ENCODE measurements around the gene MTMR2. TPM values are rescaled to one million over a fixed set of nuclear protein-coding genes. Genes with fewer than 3 reads are reported as not detected.
A peak's percentile ranks its signal among the peaks of the same experiment; 100 is the strongest.
"Not testable (repeated sequence)": the region's sequence is repeated elsewhere in the genome, so short reads cannot be mapped to it uniquely, and the experiment has no call there.

The MTMR2 gene
- total RNA-seq, 1 experiment from 2014 or later = 59.0 TPM

- not testable (repeated sequence) for H3K56ac ChIP-seq (ENCODE audit: insufficient read length, low read depth, low read length); H3K4me1 Mint-ChIP-seq; H3K79me2 ChIP-seq (ENCODE audit: insufficient read depth, low read length); H4K91ac ChIP-seq (ENCODE audit: insufficient read length, low read depth, low read length); H3K9me3 Mint-ChIP-seq; H3K4me2 ChIP-seq (ENCODE audit: insufficient read depth, insufficient read length, low read length); H3K14ac ChIP-seq (ENCODE audit: insufficient read depth, low read length); H3K4me3 Mint-ChIP-seq; DNase-seq; H2BK15ac ChIP-seq (ENCODE audit: low read depth, low read length); H3K27me3 Mint-ChIP-seq (ENCODE audit: low read depth); H2BK20ac ChIP-seq (ENCODE audit: low read depth, low read length, poor library complexity, severe bottlenecking); H4K5ac ChIP-seq (ENCODE audit: insufficient read length, low read depth, low read length); H3K27me3 ChIP-seq (ENCODE audit: insufficient read depth, low read length); H3K23ac ChIP-seq (ENCODE audit: insufficient read length, low read depth, low read length); H4K20me1 ChIP-seq (ENCODE audit: control insufficient read depth, insufficient read depth, insufficient read length); H2BK5ac ChIP-seq (ENCODE audit: insufficient read length, low read length); H3T11ph ChIP-seq (ENCODE audit: low read length); H2BK12ac ChIP-seq (ENCODE audit: insufficient read length, low read depth, low read length); H2AFZ ChIP-seq (ENCODE audit: low read length); H3K4ac ChIP-seq (ENCODE audit: low read depth, low read length); H2BK120ac ChIP-seq (ENCODE audit: low read depth, low read length, poor library complexity, severe bottlenecking); H3K9ac ChIP-seq (ENCODE audit: extremely low read depth, insufficient read length, low read length); H3K18ac ChIP-seq (ENCODE audit: insufficient read length, low read depth, low read length); H3K9me3 ChIP-seq (ENCODE audit: control insufficient read depth, low read depth, low read length); H3K23me2 ChIP-seq (ENCODE audit: insufficient read length, low read depth, low read length, poor library complexity, severe bottlenecking); H3K27ac ChIP-seq (ENCODE audit: insufficient read length, low read depth, low read length); H3K36me3 Mint-ChIP-seq (ENCODE audit: insufficient read depth in 1 of 3, low read depth in 3 of 3); H3K4me1 ChIP-seq (ENCODE audit: insufficient read depth, low read length); H4K8ac ChIP-seq (replicated peaks; ENCODE audit: insufficient read length, low read depth, low read length); H2AK5ac ChIP-seq (ENCODE audit: insufficient read length, low read length); H3K79me1 ChIP-seq (ENCODE audit: insufficient read depth, low read depth, low read length, poor library complexity, severe bottlenecking)
- WGBS (ENCODE audit: extremely low coverage, insufficient read length, low lambda C conversion rate) = no CpG with 5 or more reads among the region's 5 CpGs
- peak overlapping the region in 1 of 3 experiments; percentile 24; a peak in 1 of 7 replicates for H3K27ac Mint-ChIP-seq
Observed at GRCh38 chr11:95854362-95854761, 69.5 kb downstream of the MTMR2 start.

All from H9 (cell line).